ENCODE results near the gene NMU. TPM values are rescaled to one million over a fixed set of nuclear protein-coding genes. Genes with fewer than 3 reads are reported as not detected.

The NMU gene
- total and polyA plus RNA-seq, 12 donors: not detected

GRCh38 chr4:55578341-55579010, 57.6 kb downstream of the NMU start:
- no peak overlapping the region for H3K4me3 ChIP-seq
- no peak for ATAC-seq

GRCh38 chr4:55575513-55575912, 60.6 kb downstream of the NMU start:
- 68 to 70% methylated on average over 1 of the region's 1 CpG for WGBS, 2 donors
- intact Hi-C loops (cut with DNase I): no loop called here
- DNase-seq: no peak

More at GRCh38 chr4:55578341-55579010, 57.6 kb downstream of the NMU start:
- DNase-seq: no peak
- Histone ChIP-seq H3K27ac (no peak overlapping the region), H3K36me3 (no peaks in the 10 kb centered on the region), H3K4me1 (no peaks in the 10 kb centered on the region), H3K27me3 (no peaks in the 10 kb centered on the region), H3K9me3 (peaks cover 0 to 51% (median 20%) of the 10 kb centered on the region in 11 donors)
- no peak for TF ChIP-seq CTCF (IDR thresholded peaks at IDR 0.05)
- intact Hi-C loops (cut with DNase I): no loop called here

GRCh38 chr4:55574252-55574651, 61.8 kb downstream of the NMU start:
- no peak for TF ChIP-seq CTCF (IDR thresholded peaks at IDR 0.05)
- ATAC-seq (no peak), DNase-seq (no peak)
- 69 to 72% methylated on average over 1 of the region's 1 CpG for WGBS, 2 donors
- H3K27ac ChIP-seq: no peak overlapping the region
- no peak overlapping the region for H3K4me3 ChIP-seq
- intact Hi-C loops (cut with DNase I): no loop called here
- no peaks in the 10 kb centered on the region for H3K27me3 ChIP-seq
- H3K9me3 ChIP-seq: peaks cover 0 to 43% (median 20%) of the 10 kb centered on the region in 11 donors
- no peaks in the 10 kb centered on the region for H3K4me1 ChIP-seq
- no peaks in the 10 kb centered on the region for H3K36me3 ChIP-seq

More at GRCh38 chr4:55575513-55575912, 60.6 kb downstream of the NMU start:
- Histone ChIP-seq H3K4me1 (no peaks in the 10 kb centered on the region), H3K27ac (no peak overlapping the region), H3K27me3 (no peaks in the 10 kb centered on the region), H3K4me3 (no peak overlapping the region), H3K9me3 (peaks cover 0 to 43% (median 20%) of the 10 kb centered on the region in 11 donors), H3K36me3 (no peaks in the 10 kb centered on the region)
- TF ChIP-seq CTCF (IDR thresholded peaks at IDR 0.05): no peak
- no peak for ATAC-seq

- no peak for ATAC-seq
- no peak for DNase-seq
- TF ChIP-seq CTCF (IDR thresholded peaks at IDR 0.05): no peak
- H3K4me1 ChIP-seq: no peaks in the 10 kb centered on the region
- H3K27me3 ChIP-seq: no peaks in the 10 kb centered on the region
- intact Hi-C loops (cut with DNase I): no loop called here
- peaks cover 0 to 33% (median 15%) of the 10 kb centered on the region in 11 donors for H3K9me3 ChIP-seq
- H3K27ac ChIP-seq: no peak overlapping the region
- 91 to 95% methylated on average over 3 of the region's 3 CpGs for WGBS, 2 donors
- H3K36me3 ChIP-seq: no peaks in the 10 kb centered on the region
- no peak overlapping the region for H3K4me3 ChIP-seq
These were observed 64.3 kb downstream of the NMU start for GRCh38 chr4:55571806-55572205.
